ENCODE data around the gene KDM4C.
A peak's percentile ranks its signal among the peaks of the same experiment; 100 is the strongest.
"Not testable (repeated sequence)": the region's sequence is repeated elsewhere in the genome, so short reads cannot be mapped to it uniquely, and the experiment has no call there.

KDM4C gene

DNA sequence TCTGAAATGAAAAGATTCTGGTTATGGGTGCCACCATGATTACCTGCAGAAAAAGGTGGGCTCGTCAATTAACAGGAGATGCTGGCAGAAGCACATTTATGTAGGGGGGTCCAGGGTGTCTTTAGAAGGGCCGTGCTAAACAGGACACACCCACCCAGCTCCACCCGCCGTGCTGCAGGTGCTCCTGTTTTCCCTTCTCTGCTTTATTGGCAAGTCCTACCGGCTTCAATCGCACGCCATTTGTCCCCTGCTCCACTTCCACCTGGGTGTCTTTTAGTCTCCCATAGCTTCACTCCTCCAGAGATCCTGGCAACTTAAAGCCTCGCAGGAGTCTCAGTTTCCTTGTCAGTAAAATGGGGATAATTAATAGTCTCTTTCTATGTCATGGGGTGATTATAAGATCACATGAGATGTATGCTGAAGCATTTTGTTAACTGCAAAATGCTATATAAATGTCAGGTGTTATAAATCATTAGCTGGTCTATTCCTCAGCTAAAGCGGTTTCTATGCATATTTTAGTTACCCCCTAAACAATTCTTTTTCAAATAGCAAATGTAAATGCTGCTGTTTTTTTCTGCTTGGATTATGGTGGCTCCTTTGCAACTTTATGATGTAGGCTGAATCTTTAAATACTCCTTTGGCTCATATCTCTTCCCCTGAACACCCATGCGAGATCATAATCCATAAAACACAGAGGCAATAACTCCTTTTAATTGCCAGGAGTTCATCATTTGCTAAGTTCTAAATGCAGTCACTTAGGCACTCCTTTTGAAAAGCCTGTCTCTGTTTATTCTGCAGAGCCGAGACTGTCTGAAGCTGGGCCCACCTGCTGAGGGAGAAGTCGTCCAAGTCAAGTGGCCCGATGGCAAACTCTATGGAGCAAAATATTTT lies 406.9 kb downstream of the KDM4C start:
- in situ Hi-C loops (cut with MboI; ENCODE audit: low pct_unique_long_range_greater_than_20kb, low sequenced_read_pairs), result no loop called here
- DNase-seq, result no peak

DNA sequence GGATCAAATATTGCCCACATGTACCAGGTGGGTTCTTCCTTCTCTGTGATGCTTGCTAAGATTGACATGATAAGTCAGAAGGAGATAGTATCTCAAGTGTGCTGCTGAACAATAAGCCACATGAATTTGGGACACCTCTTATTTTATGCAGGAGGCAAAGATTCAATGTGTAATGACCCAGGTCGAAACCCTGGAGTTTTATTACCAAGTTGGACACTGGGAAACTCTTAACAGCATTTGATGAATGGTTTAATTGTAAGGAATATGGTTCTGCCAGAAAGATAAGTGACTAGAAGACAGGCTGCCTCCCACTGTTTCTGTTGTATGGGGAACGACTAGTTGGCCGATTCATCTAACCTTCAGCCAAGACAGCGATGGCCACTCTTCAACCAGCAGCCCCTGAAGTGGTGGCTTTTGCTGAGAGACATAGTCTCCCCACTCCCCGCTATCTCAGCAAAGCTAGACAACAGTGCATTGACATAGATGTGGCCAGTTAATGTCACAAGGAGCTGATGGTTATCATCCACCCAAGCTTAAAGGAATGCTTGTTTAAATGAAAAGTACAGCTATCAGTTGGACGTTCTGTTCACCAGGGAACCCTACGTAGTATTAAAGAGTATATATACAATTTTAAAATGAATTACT lies 407.7 kb downstream of the KDM4C start:
- in situ Hi-C loops (cut with MboI; ENCODE audit: low pct_unique_long_range_greater_than_20kb, low sequenced_read_pairs), result no loop called here

DNA sequence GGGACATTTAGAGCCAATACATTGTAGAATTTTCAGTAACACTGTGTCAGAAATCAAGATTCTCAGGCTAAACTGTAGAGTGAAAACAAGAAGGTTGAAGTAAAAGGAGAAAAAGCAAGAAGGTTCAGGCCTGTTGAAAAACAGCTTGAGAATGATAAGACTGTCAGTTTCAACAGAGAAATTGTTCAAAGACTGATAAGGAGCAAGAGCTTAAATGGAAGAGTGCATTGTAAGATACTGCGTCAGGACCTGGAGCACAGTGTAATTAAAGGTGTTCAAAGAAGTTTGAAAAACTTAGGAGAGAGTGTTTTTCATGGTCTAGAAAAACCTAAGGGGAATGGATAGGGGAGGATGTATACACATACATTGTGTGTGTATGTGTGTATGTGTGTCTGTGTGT lies 408.3 kb downstream of the KDM4C start:
- DNase-seq, result no peak
- in situ Hi-C loops (cut with MboI; ENCODE audit: low pct_unique_long_range_greater_than_20kb, low sequenced_read_pairs), result no loop called here

More for the DNA sequence above, 407.7 kb downstream of the KDM4C start:
- DNase-seq, result no peak

DNA sequence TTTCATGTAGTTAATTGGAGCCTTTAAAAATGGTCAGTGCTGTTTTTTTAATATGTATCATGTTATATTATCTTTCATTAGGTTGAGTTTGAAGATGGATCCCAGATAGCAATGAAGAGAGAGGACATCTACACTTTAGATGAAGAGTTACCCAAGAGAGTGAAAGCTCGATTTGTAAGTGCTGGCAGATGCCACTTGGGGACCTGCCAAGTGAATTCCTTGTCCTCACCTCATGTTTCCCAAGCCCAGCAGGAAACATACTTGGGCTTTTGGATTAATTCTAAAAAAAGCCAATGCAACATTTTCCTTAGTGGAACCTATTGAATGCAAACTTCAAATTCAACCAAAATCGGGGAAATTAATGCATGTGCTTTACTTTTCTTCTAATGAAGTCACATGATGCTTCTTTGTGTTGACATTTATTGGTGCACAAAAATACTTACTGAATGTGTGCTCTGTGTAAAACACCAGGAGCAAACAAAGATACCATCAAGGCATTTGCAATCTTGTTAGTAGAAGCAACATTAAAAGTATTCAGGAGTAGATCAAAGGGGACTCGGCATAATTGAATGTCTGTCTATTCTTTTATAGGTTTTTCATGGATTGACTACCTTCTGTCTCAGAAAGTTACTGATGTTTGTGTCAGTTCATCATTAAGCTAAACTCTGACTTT lies 412.1 kb downstream of the KDM4C start:
- DNase-seq, result no peak
- in situ Hi-C loops (cut with MboI; ENCODE audit: low pct_unique_long_range_greater_than_20kb, low sequenced_read_pairs), result no loop called here

DNA sequence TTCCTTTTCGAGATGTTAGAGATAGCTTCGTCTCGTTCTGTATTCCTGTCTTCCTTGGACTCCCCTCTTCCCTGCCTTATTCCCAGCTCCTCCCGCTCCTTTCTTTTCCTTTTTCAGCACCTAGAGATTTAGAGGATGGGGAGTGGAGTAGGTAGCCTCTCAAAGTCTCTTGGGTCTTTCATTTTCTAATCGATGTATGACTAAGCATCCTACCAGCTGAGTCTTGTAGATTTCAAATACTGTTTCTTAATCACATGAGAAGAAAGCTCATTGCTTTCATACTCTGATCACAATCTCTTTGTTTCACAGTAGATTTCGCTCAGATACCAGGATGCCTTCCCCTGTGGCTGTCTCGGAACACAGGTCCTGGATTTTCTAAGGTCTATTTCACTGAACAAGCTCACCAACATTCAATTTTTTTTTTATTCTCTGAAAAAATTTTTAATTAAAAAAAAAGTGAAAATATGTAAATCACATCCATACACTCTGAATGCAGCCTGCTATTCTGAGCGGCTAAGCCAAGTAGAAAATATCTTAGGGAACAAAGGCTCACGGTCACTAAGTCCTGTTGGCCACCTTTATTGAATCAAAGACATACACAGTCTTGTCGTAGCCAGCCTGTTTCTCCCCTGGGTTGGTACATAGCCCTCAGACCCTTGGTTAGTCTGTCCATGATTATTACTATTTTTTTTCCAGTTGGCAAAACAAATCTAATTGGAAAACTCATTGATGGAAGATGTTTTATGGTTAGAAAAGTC lies 413.8 kb downstream of the KDM4C start:
- no peak for DNase-seq
- in situ Hi-C loops (cut with MboI; ENCODE audit: low pct_unique_long_range_greater_than_20kb, low sequenced_read_pairs), result no loop called here

DNA sequence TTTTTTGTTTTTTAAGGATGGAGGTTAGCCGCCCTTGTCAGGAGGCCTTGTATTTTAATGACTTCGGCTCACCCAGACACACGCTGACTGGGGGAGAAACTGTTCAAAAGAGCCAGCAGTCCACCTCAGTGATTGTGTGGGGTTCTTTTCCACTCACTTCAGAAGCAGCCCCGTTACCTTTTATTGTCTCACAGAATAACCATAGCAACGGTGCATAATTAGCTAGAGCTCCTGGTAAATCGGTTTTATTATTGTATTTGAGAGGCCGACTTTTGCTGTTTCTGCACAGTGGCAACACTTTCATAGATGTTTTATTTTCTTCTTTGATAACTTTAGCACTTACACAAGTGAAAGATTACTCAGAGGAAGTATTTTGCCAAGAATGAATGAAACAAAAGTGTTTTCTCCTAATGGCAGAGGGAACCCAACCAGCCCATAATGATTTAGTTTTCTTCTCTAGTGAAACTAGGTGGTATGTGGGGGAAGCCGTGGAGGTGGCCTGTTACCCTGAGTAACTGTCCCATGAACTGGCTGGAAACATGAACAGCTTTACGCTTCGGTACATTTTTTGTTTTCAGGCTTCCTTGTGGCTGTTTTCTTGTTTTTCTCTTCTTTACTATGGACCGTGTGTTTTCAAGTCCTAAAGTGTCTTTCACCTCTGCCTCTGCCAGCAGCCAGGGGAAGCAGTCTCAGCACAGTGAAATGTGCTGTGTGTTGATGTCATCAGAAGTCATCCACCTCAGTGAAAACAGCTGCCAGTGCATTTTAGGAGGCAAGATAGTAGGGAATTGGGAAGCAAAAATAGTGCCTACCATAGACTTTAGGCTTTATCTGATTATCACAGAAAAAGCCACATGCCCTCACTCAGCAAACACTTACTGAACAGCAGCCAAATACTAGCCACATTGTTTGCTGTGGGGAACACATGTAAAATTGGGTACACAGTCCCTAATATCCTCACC lies 414.7 kb downstream of the KDM4C start:
- in situ Hi-C loops (cut with MboI; ENCODE audit: low pct_unique_long_range_greater_than_20kb, low sequenced_read_pairs), result no loop called here
- DNase-seq, result no peak

DNA sequence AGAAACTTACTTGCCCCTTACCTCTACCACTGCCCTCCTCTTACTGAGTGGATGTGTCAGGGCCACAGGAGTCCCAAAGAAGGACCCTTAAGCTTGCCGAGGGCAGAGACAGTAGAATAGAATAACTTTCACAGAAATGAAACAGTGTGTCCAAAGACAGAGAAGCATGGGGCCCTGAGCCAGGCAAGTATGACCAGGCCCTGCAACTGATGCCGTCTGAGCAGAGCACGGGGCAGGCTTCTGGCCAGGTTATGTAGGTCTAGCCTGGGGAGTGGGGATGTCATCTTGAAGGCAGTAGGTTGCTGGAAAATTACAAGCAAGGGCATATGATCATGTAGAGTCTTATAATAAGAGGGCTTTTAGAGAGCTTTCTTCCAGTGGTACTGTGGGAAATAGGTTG lies 415.4 kb downstream of the KDM4C start:
- in situ Hi-C loops (cut with MboI; ENCODE audit: low pct_unique_long_range_greater_than_20kb, low sequenced_read_pairs), result no loop called here
- DNase-seq, result no peak

DNA sequence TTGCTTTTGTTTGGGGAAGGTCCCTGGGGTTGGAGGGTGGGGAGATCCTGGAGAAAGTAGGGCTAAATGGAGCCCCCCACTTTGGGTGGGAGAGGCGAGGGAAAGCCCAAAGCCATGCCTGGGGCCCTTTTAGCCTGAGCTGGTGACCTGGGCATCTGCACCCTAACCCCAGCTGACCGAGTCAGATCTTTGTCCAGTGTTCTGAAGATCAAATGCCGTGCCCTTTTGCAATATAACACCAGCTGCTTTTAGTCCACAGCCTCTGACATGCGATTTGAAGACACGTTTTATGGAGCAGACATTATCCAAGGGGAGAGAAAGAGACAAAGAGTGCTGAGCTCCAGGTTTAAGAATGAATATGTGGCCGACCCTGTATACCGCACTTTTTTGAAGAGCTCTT lies 416.5 kb downstream of the KDM4C start:
- no peak for DNase-seq
- in situ Hi-C loops (cut with MboI; ENCODE audit: low pct_unique_long_range_greater_than_20kb, low sequenced_read_pairs), result no loop called here

DNA sequence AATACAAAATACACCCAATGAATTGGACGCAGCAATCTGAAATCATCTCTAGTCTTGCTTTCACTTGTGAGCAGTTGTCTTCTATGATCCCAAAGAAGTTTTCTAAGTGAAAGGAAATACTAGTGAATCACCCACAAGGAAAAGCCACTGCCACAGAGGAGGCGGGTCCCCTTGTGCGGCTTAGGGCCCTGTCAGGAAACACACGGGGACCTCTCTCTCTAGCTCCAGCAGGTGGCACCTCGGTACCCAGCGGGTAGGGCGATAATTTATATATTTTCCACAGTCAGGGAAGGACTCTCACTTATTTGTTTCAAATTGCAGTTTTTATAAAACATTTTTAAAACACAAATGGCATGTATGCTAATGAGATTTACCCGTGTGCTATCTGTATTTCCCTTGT lies 417.1 kb downstream of the KDM4C start:
- in situ Hi-C loops (cut with MboI; ENCODE audit: low pct_unique_long_range_greater_than_20kb, low sequenced_read_pairs), result no loop called here
- no peak for DNase-seq

DNA sequence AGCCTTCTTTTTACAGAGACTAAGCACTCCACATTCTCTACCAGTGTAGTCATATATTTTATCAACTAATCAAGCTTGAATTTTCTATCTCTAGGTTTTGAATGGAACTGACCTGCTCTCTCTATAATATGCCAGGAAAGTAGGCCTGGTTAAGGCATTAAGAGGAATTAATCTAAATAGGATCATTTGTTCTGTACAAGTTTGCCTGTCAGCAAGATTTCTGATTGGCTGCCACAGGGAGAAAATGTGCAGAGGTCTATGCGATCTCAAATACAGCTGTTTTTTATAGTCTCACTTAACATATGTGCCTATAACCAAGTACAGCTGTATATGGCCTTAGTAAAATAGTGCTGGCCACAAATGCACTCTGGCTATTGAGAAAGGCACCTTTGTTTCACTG lies 418.8 kb downstream of the KDM4C start:
- in situ Hi-C loops (cut with MboI; ENCODE audit: low pct_unique_long_range_greater_than_20kb, low sequenced_read_pairs), result no loop called here
- no peak for DNase-seq

DNA sequence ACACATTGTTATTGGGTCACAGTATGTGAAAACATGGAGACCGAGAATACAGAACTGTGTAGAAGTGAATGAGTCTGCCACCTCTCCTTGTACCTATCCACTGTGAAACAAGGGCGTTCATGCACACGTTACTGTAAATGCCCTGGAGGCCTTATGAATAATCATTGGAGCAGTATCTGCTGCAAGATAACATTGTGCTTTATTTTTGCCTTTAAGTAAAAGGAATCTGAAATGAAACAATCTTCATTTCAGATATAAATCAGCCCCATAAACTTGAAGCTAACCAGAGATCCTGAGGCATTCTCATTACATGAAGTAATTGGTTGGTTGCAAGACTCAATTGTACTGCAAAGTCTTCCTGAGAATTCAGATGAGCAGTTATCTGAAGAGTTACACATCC lies 419.6 kb downstream of the KDM4C start:
- no peak for DNase-seq

DNA sequence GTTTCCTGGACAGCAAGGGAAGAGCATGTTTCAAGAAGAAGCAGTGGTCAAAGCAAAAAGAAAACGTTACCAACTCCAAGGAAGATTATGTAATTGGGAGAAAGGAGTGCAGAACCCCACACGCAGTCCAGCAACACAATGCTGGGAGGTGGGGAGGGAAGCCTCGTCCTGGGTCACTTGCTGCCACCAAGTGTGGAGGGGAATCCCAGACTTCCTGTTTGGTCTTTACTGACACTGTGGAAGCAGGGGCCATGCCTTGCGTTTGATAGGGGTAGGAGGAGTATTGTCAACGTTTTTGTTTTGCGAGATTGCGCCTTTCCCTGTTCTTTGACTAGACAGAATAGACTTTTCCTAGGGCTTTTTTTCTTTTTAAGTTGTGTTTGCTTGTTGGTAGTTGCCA lies 421.0 kb downstream of the KDM4C start:
- in situ Hi-C loops (cut with MboI; ENCODE audit: low pct_unique_long_range_greater_than_20kb, low sequenced_read_pairs), result no loop called here
- DNase-seq, result no peak

More for the DNA sequence above, 419.6 kb downstream of the KDM4C start:
- in situ Hi-C loops (cut with MboI; ENCODE audit: low pct_unique_long_range_greater_than_20kb, low sequenced_read_pairs), result no loop called here

DNA sequence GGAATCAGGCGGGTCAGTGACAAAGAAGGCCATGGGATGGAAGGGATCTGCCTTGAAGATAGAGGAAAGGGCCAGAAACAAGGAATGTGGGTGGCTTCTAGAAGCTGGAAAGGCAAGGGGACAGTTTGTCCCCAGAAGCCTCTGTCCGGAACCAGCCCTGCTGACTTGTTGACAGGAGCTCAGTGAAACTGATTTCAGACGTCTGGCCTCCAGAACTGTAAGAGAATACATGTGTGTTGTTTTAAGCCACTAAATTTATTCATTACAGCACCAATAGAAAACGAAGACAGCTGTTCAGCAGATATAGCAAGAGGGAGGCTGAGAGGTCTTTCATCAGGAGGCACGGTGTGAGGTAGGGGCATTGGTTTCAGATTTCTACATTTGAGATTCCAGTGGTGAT lies 422.5 kb downstream of the KDM4C start:
- in situ Hi-C loops (cut with MboI; ENCODE audit: low pct_unique_long_range_greater_than_20kb, low sequenced_read_pairs), result no loop called here
- DNase-seq, result no peak

DNA sequence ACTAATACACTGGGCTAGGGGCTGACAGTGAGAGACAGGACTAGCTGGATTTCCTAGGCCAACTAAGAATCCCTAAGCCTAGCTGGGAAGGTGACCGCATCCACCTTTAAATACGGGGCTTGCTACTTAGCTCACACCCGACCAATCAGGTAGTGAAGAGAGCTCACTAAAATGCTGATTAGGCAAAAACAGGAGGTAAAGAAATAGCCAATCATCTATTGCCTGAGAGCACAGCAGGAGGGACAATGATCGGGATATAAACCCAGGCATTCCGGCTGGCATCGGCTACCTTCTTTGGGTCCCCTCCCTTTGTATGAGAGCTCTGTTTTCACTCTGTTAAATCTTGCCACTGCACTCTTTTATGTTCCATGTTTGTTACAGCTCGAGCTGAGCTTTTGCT lies 425.4 kb downstream of the KDM4C start:
- DNase-seq; in situ Hi-C loops (cut with MboI; ENCODE audit: low pct_unique_long_range_greater_than_20kb, low sequenced_read_pairs): not testable (repeated sequence)

DNA sequence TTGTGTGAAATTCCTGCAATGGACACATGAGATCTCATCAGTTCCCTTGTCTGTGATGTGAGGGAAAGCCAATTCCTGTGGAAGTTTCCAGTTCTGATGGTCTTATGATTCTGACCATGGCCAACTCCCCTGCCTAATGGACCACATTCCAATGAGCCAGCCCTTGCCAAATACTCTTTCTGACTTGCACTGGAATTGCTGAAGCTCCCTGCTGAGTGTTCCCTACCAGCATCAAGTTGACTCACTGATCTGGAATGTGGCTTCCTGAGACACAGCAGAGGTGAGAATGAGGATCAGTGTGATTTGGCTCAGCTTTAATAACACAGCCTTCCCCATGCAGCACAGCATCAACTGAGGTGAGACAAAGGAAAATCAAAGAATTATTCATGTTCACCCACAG lies 427.8 kb downstream of the KDM4C start:
- in situ Hi-C loops (cut with MboI; ENCODE audit: low pct_unique_long_range_greater_than_20kb, low sequenced_read_pairs), result no loop called here
- DNase-seq, result no peak

DNA sequence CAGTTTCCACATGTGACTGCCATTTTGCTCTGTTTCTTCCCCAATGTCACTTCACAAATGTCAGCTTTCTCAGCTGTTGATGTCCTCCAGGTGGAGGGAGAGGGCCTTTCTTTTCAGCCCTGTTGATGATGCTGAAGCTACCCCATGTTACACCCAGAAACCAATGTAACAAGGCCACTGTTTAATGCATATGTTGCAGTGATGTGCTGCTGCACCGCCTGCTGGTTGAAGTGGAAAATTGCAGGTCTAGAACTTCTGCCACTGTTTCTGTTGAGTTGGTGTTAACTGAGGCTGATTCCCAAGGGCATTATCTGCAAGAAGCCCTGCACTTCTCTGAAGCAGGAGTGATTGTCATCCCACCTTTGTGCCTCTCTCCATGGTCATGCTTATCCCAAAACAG lies 428.4 kb downstream of the KDM4C start:
- DNase-seq, result peak; percentile 58
- in situ Hi-C loops (cut with MboI; ENCODE audit: low pct_unique_long_range_greater_than_20kb, low sequenced_read_pairs), result no loop called here

DNA sequence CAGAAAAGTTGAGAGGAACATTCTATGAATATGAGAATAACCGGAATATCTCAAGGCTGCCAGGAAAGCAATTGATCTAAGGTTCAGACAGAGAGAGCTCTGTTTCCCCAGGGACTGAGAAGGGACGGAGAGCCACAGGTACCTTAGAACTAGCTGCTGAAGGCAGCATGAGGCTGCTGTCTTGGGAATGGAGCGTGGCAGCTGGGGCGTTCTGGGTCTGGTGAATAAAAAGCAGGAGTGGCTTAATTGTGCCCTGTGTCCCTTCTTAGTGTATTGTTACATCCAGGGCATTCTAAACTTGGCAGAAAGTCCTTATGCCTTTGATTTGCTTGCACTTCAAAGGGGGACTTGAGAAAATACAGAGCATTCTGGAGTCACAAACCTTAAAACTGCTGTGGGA lies 434.5 kb downstream of the KDM4C start:
- no peak for DNase-seq
- in situ Hi-C loops (cut with MboI; ENCODE audit: low pct_unique_long_range_greater_than_20kb, low sequenced_read_pairs), result no loop called here

DNA sequence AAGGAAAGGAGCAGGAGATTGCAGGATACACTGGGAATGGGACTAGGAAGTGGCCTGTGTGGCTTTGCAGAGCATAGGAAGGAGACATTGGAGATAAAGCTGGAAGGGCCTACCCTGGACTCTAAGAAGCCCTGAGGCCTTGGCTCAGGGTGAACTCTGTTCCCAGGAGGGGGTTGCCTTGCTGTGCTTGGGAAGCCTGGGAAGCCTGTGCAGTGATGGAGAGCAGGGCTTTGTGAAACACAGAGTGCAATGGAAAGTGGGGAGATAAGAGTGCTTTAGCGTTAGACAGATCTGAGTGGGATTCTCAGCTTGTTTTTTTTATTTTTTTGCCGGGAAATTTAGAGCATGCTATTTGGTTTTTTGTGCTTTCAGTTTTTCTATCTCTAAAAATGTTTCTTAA lies 437.8 kb downstream of the KDM4C start:
- in situ Hi-C loops (cut with MboI; ENCODE audit: low pct_unique_long_range_greater_than_20kb, low sequenced_read_pairs), result no loop called here
- no peak for DNase-seq
